Amniotic epithelial cell (primary cell): ENCODE results near the gene PHRF1.
A peak's percentile ranks its signal among the peaks of the same experiment; 100 is the strongest.
"Not testable (repeated sequence)": the region's sequence is repeated elsewhere in the genome, so short reads cannot be mapped to it uniquely, and the experiment has no call there.

Experiments
- DNase-seq: peaks from one replicate; pipeline ENCODE4 v3.0.0-alpha.2; 2010; ENCODE audit warnings: low read depth

Gene PHRF1

GRCh38 chr11:627308-627576, 51.0 kb downstream of the PHRF1 start:
- DNase-seq, result no peak

- DNase-seq, result no peak
These were observed 51.8 kb downstream of the PHRF1 start for GRCh38 chr11:628056-628455.

- DNase-seq, result peak; percentile 41
These were observed 52.9 kb downstream of the PHRF1 start for GRCh38 chr11:629237-629583.

GRCh38 chr11:630871-631270, 54.6 kb downstream of the PHRF1 start:
- no peak for DNase-seq

- no peak for DNase-seq
These were observed 59.8 kb downstream of the PHRF1 start for GRCh38 chr11:635945-636510.

GRCh38 chr11:636511-637332, 60.5 kb downstream of the PHRF1 start, which contains the start of gene DRD4:
TSS of gene DRD4 (plus strand) at chr11:637269. CDS start at chr11:637305, 36 bp downstream.
- peak; percentile 21 for DNase-seq

GRCh38 chr11:637333-637592, 61.0 kb downstream of the PHRF1 start:
- DNase-seq, result no peak

- no peak for DNase-seq
These were observed 61.6 kb downstream of the PHRF1 start for GRCh38 chr11:637593-638521.

GRCh38 chr11:638631-639331, 62.5 kb downstream of the PHRF1 start:
- DNase-seq, result peak; percentile 26

- no peak for DNase-seq
These were observed 63.2 kb downstream of the PHRF1 start for GRCh38 chr11:639332-639955.

- no peak for DNase-seq
These were observed 63.9 kb downstream of the PHRF1 start for GRCh38 chr11:640021-640706.

GRCh38 chr11:641806-642370, 65.6 kb downstream of the PHRF1 start:
- DNase-seq, result no peak

- DNase-seq, result no peak
These were observed 67.1 kb downstream of the PHRF1 start for GRCh38 chr11:643366-643765.

GRCh38 chr11:643849-644738, 67.8 kb downstream of the PHRF1 start:
- DNase-seq, result no peak

- no peak for DNase-seq
These were observed 69.3 kb downstream of the PHRF1 start for GRCh38 chr11:645536-645935.

GRCh38 chr11:646214-646613, 69.9 kb downstream of the PHRF1 start:
- DNase-seq, result no peak

GRCh38 chr11:647672-648158, 71.4 kb downstream of the PHRF1 start:
- DNase-seq, result not testable (repeated sequence)

GRCh38 chr11:650482-650881, 74.2 kb downstream of the PHRF1 start:
- DNase-seq, result no peak

GRCh38 chr11:653136-653535, 76.9 kb downstream of the PHRF1 start:
- not testable (repeated sequence) for DNase-seq

GRCh38 chr11:653837-654236, 77.6 kb downstream of the PHRF1 start:
- DNase-seq, result no peak
